SK-MEL-5 (cell line): ENCODE data around the gene MTSS2. TPM values are rescaled to one million over a fixed set of nuclear protein-coding genes. Genes with fewer than 3 reads are reported as not detected.

ENCODE experiments used
- DNase-seq: peaks from one replicate; pipeline ENCODE4 v3.0.0-alpha.2; 2016; ENCODE audit warnings: low read depth, low spot score
- in situ Hi-C: cut with HindIII; loops from 2 replicates; pipeline ENCODE4 v1.10.0; 2016; ENCODE audit warnings: low sequenced_read_pairs, high pct_unique_total_duplicates, low pct_unique_long_range_greater_than_20kb
- total RNA-seq: library from RNA; depleted of rRNA; stranded (reverse); fragments of >200 nt; shearing (Covaris generic); gene quantifications from 2 replicates; pipeline ENCODE4 v1.2.3, GENCODE V29; 2014

MTSS2 gene
- total RNA-seq, 1 experiment from 2014 or later, result 1.7 TPM

- in situ Hi-C loops, result no loop called here
- DNase-seq, result no peak
Measured at GRCh38 chr16:70720425-70721201, 34.8 kb upstream of the MTSS2 start.

- no peak for DNase-seq
- in situ Hi-C loops, result no loop called here
Measured at GRCh38 chr16:70717065-70717464, 31.2 kb upstream of the MTSS2 start.

DNA sequence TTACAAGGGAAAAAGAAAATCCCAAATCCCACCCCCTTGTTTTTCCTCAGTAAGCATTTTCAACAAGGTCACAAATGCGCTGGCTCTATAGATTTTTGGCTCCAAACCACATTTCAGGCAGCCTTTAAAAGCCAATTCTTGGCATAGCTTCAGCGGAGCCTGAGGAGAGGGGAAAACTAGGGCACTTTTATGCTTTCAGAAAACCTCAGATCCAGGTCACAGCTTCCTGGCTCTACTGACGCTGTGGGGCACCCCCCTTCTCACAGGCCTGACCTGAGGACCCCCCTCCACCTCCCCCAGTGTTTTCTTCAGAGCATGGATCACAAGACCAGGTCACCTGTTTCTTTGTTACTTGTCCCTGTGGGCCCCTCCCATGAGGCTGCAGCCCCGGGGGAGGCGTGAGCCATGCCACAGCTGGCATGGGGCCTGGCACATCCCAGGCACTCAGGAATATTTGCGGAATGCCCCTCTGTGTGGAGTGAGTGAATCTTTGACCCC lies 30.1 kb upstream of the MTSS2 start:
- in situ Hi-C loops, result no loop called here
- DNase-seq, result no peak

- in situ Hi-C loops, result no loop called here
Measured at GRCh38 chr16:70715055-70715858, 29.4 kb upstream of the MTSS2 start.

GRCh38 chr16:70714581-70715054 lies 28.8 kb upstream of the MTSS2 start:
- DNase-seq, result no peak
- in situ Hi-C loops, result no loop called here

More at GRCh38 chr16:70715055-70715858, 29.4 kb upstream of the MTSS2 start:
- DNase-seq, result no peak

GRCh38 chr16:70713824-70714223 lies 28.0 kb upstream of the MTSS2 start:
- DNase-seq, result no peak
- in situ Hi-C loops, result no loop called here

DNA sequence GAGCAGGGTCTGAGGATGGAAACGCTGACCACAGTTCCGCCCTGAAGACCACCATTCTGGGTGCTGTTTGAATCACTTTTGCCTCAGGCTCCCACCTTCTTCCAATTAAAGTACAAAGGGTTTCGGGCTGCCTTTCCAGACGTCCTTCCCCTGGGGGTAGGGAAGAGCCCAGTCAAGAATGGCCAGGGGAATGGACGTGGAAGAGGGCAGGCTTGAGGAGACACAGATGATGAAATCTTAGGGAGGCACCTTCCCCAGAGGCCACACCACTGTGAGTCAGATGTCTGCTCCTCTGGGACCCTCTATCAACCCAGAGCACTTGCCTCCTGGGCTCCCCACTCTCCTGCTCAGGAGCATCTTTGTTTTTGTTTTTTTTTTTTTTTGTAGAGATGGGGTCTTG lies 27.5 kb upstream of the MTSS2 start:
- DNase-seq, result no peak
- in situ Hi-C loops, result no loop called here

GRCh38 chr16:70712942-70713341 lies 27.1 kb upstream of the MTSS2 start:
- no peak for DNase-seq

DNA sequence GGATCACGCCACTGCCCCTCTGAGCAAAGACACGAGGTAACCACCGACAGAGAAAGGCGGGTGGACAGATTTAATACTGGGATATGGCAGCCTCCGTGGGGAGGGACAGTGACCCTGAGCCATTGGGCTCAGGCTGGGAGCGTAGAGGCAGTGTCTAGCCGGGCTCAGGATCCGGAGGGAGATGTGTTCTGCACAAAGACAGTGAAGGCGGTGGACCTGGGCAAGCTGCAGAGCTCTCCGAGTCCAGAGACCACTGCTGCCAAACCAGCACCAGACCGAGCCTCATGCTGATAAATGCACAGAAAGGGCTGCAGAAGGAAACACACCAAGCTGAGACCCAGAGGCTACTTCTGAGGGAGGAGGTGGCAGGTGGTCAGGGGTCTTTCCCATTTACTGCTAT lies 26.5 kb upstream of the MTSS2 start:
- in situ Hi-C loops, result no loop called here
- no peak for DNase-seq

More at GRCh38 chr16:70712942-70713341, 27.1 kb upstream of the MTSS2 start:
- in situ Hi-C loops, result no loop called here

- no peak for DNase-seq
- in situ Hi-C loops, result no loop called here
Measured at GRCh38 chr16:70711211-70712031, 25.6 kb upstream of the MTSS2 start.

DNA sequence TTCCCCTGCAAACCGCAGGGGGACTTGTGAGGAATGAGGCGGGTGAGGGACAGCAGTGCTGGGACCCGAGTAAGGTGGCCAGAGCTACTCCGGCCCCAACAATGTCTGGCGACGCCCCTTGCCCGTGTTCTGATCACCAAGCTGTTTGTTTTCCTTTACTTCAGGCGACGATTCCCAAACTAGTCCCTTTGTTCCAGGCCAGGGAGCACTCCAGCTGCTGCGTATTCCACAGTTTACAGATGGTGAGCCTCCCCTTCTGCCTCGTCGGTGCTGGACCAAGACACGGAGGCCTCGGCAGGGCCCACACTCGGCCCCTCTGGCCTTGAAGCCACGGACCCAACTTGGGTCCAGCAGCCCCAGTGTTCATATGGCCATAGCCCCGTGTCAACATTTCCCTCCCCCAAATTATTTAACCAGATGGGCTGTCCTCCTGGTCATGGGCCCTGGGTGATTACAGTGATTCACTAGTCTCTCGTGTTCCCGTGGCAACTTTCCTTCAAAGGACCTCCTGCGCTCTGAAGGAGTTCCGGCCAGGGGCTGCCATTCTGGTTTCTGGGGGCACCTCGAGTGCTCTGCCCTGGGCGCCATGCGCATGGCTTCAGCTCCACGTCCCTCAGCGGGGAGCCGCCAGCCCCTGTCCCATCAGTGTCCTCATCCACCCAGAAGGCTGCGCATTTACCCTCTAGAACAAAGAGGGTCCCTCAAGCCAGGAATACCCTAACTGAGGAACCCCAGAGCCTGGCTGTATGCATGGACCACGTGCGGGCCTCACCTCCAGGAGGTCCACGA lies 24.8 kb upstream of the MTSS2 start:
- no peak for DNase-seq
- in situ Hi-C loops, result no loop called here

GRCh38 chr16:70709942-70710341 lies 24.1 kb upstream of the MTSS2 start:
- in situ Hi-C loops, result no loop called here
- DNase-seq, result no peak

DNA sequence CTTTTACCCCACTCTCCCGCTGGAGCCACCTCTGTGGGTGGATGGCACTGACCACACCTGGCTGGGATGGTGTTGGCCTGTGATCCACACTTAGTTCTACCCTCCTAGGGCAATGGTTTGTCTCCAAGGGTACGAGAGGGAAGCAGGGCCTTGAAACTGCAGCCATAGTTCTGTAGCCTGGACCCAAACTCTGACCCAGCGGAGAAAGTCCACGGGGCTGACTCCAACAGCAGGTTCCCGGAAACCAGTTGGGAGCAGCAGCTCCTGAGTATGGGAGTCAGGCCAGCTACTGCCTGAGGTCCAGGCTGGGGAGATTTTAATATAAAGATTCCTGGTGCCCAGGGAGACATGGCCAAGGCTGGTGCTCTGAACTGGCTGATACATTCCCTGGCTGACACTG lies 23.6 kb upstream of the MTSS2 start:
- DNase-seq, result no peak
- in situ Hi-C loops, result no loop called here

GRCh38 chr16:70708366-70709246 lies 22.8 kb upstream of the MTSS2 start:
- in situ Hi-C loops, result no loop called here
- DNase-seq, result no peak

- DNase-seq, result no peak
Measured at GRCh38 chr16:70706948-70707465, 21.2 kb upstream of the MTSS2 start.

DNA sequence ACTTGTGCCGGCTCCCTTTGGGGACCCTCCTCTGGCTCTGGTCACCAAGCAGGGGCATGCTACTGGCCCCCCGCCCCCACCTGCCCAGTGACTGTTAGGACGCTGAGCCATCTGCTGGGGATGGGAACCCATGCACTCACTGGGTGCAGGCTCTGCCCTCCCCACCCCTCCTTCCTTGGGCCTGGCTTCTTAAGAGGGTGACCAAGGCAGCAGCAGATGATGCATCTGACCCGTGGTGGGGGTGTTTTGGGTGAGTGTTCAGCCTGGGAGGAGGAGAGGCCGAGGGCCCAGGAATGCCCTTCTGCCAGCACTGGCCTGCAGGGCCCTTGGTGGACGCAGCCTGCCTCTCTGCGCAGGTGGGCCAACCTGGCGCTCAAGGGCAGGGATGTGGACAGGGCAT lies 19.2 kb upstream of the MTSS2 start:
- in situ Hi-C loops, result no loop called here
- DNase-seq, result no peak

More at GRCh38 chr16:70706948-70707465, 21.2 kb upstream of the MTSS2 start:
- in situ Hi-C loops, result no loop called here
